ENCODE measurements around the gene MLIP. TPM values are rescaled to one million over a fixed set of nuclear protein-coding genes. Genes with fewer than 3 reads are reported as not detected.

MLIP gene
- polyA plus RNA-seq, 2 of the 4 experiments (the other 2 are of a cell fraction) = 0.08 TPM; not detected in 1

GRCh38 chr6:54191461-54191860 lies 80.2 kb downstream of the MLIP start:
- CTCF ChIA-PET = interaction anchor here (0.6 kb wide), 1 partner anchor 1872 kb away, joined by 4 read pairs; no protein-coding TSS in a partner anchor
- WGBS (ENCODE audit: missing lambda C conversion rate) = 91% methylated on average over 2 of the region's 2 CpGs

GRCh38 chr6:54192993-54193392 lies 81.8 kb downstream of the MLIP start:
- TF ChIP-seq TFCP2L1 (CRISPR knock-in tag; IDR thresholded peaks at IDR 0.05) (no peak), POLR2A (IDR thresholded peaks at IDR 0.05; ENCODE audit: low read length) (no peak), ATOH8 (CRISPR knock-in tag; IDR thresholded peaks at IDR 0.05; ENCODE audit: low read depth) (no peak)
- CTCF ChIA-PET = no interaction called here

More at GRCh38 chr6:54191461-54191860, 80.2 kb downstream of the MLIP start:
- TF ChIP-seq TFCP2L1 (CRISPR knock-in tag; IDR thresholded peaks at IDR 0.05) = no peak
- no peak for TF ChIP-seq RFX5 (IDR thresholded peaks at IDR 0.05)
- no peak for TF ChIP-seq RAD21 (conservative IDR thresholded peaks at IDR 0.05 in 1 of 2, IDR thresholded peaks at IDR 0.05 in 1 of 2)
- TF ChIP-seq GATA3 (IDR thresholded peaks at IDR 0.05; ENCODE audit: borderline replicate concordance) = no peak
- TF ChIP-seq EHMT2 (IDR thresholded peaks at IDR 0.05; ENCODE audit: low read depth) = no peak
- no peak for TF ChIP-seq MAX (IDR thresholded peaks at IDR 0.05)
- no peak for TF ChIP-seq POLR2A (IDR thresholded peaks at IDR 0.05; ENCODE audit: low read length)
- TF ChIP-seq RNF2 (IDR thresholded peaks at IDR 0.05; ENCODE audit: borderline replicate concordance, low read depth) = no peak
- no peak for TF ChIP-seq RARB (CRISPR knock-in tag; IDR thresholded peaks at IDR 0.05)
- no peak for TF ChIP-seq EHF (CRISPR knock-in tag; IDR thresholded peaks at IDR 0.05)
- no peak for TF ChIP-seq E2F6 (IDR thresholded peaks at IDR 0.05; ENCODE audit: borderline replicate concordance, low read depth)
- Histone ChIP-seq H3K9me3 (no peaks in the 10 kb centered on the region), H3K4me3 (no peak overlapping the region), H3K4me2 (no peak overlapping the region), H3K27ac (no peak overlapping the region), H3K4me1 (no peaks in the 10 kb centered on the region)
- FAIRE-seq (no peak), DNase-seq (ENCODE audit: low read depth in 1 of 2, low spot score in 1 of 2) (peak in 1 of 2 experiments; percentile 1), ATAC-seq (no peak)
- POLR2A ChIA-PET = no interaction called here

GRCh38 chr6:54193560-54193959 lies 82.3 kb downstream of the MLIP start:
- Histone ChIP-seq H3K27ac (no peak overlapping the region), H3K9me3 (no peaks in the 10 kb centered on the region), H3K4me1 (no peaks in the 10 kb centered on the region), H3K4me2 (no peak overlapping the region), H3K4me3 (no peak overlapping the region)
- ATAC-seq (no peak), DNase-seq (ENCODE audit: low read depth in 1 of 2, low spot score in 1 of 2) (no peak), FAIRE-seq (no peak)
- POLR2A ChIA-PET = no interaction called here
- CTCF ChIA-PET = no interaction called here
- WGBS (ENCODE audit: missing lambda C conversion rate) = 57% methylated on average over 3 of the region's 3 CpGs
- no peak for TF ChIP-seq MYC (IDR thresholded peaks at IDR 0.05; ENCODE audit: borderline replicate concordance, low read length)
- TF ChIP-seq HOXB5 (CRISPR knock-in tag; IDR thresholded peaks at IDR 0.05) = no peak
- TF ChIP-seq MAX (IDR thresholded peaks at IDR 0.05) = no peak
- TF ChIP-seq FOXS1 (CRISPR knock-in tag; IDR thresholded peaks at IDR 0.05) = no peak

More at GRCh38 chr6:54192993-54193392, 81.8 kb downstream of the MLIP start:
- no peak overlapping the region for H3K27ac ChIP-seq
- no peak for DNase-seq (ENCODE audit: low read depth in 1 of 2, low spot score in 1 of 2)
- FAIRE-seq = no peak
- ATAC-seq = no peak
- 47% methylated on average over 3 of the region's 3 CpGs for WGBS (ENCODE audit: missing lambda C conversion rate)
- no peak overlapping the region for H3K4me3 ChIP-seq
- no peaks in the 10 kb centered on the region for H3K4me1 ChIP-seq
- no peak overlapping the region for H3K4me2 ChIP-seq
- no peaks in the 10 kb centered on the region for H3K9me3 ChIP-seq
- POLR2A ChIA-PET = no interaction called here

GRCh38 chr6:54194067-54194466 lies 82.8 kb downstream of the MLIP start:
- no peak for FAIRE-seq
- ATAC-seq = no peak
- Histone ChIP-seq H3K9me3 (no peaks in the 10 kb centered on the region), H3K27ac (no peak overlapping the region), H3K4me2 (no peak overlapping the region), H3K4me1 (no peaks in the 10 kb centered on the region), H3K4me3 (no peak overlapping the region)
- TF ChIP-seq FOSL2 (IDR thresholded peaks at IDR 0.05) (no peak), FOSL2 (CRISPR knock-in tag; IDR thresholded peaks at IDR 0.05) (0 out of 2 replicates have a peak, but pooled peaks have one; percentile 6), POLR2AphosphoS2 (conservative IDR thresholded peaks at IDR 0.05; ENCODE audit: low read length) (no peak)
- 44% methylated on average over 4 of the region's 4 CpGs for WGBS (ENCODE audit: missing lambda C conversion rate)
- ChIA-PET POLR2A (no interaction called here), CTCF (no interaction called here)
- DNase-seq (ENCODE audit: low read depth in 1 of 2, low spot score in 1 of 2) = no peak
